Measurements from ENCODE around the gene ANAPC5. TPM values are rescaled to one million over a fixed set of nuclear protein-coding genes. Genes with fewer than 3 reads are reported as not detected.
"Not testable (repeated sequence)": the region's sequence is repeated elsewhere in the genome, so short reads cannot be mapped to it uniquely, and the experiment has no call there.

Gene ANAPC5
- total and polyA plus RNA-seq, 3 experiments from 2014 or later = 133 to 148 (median 133) TPM

GRCh38 chr12:121300083-121300819, 52.0 kb downstream of the ANAPC5 start:
- no peaks in the 10 kb centered on the region for H3K9me3 Mint-ChIP-seq
- POLR2A ChIA-PET = no interaction called here

GRCh38 chr12:121299662-121300061, 52.5 kb downstream of the ANAPC5 start:
- POLR2A ChIA-PET = no interaction called here
- Mint-ChIP-seq H3K27ac (no peak overlapping the region), H3K36me3 (peaks cover 0 to 5% (median 0%) of the 10 kb centered on the region in 3 donors), H3K4me3 (peak overlapping the region in 1 of 7 donors; percentile 66), H3K9me3 (no peaks in the 10 kb centered on the region), H3K27me3 (no peaks in the 10 kb centered on the region), H3K4me1 (peaks cover 13 to 15% (median 14%) of the 10 kb centered on the region in 3 donors)
- no peak overlapping the region for H3K4me3 ChIP-seq (ENCODE audit: low read length)
- no peak for DNase-seq
- H3K27ac ChIP-seq (ENCODE audit: low read depth, low read length) = no peak overlapping the region
- no peaks in the 10 kb centered on the region for H3K27me3 ChIP-seq (ENCODE audit: insufficient read depth, low read length, poor library complexity, severe bottlenecking)
- peaks cover 14% of the 10 kb centered on the region for H3K4me1 ChIP-seq (ENCODE audit: insufficient read depth, low read length)
- CTCF ChIA-PET = no interaction called here
- no peaks in the 10 kb centered on the region for H3K9me3 ChIP-seq (ENCODE audit: low read length)
- no peaks in the 10 kb centered on the region for H3K36me3 ChIP-seq (ENCODE audit: insufficient read depth, low read length)

More at GRCh38 chr12:121300083-121300819, 52.0 kb downstream of the ANAPC5 start:
- H3K36me3 Mint-ChIP-seq = peaks cover 0 to 5% (median 0%) of the 10 kb centered on the region in 3 donors
- Histone ChIP-seq H3K27ac (ENCODE audit: low read depth, low read length) (no peak overlapping the region), H3K4me1 (ENCODE audit: insufficient read depth, low read length) (peaks cover 11% of the 10 kb centered on the region), H3K27me3 (ENCODE audit: insufficient read depth, low read length, poor library complexity, severe bottlenecking) (no peaks in the 10 kb centered on the region), H3K36me3 (ENCODE audit: insufficient read depth, low read length) (no peaks in the 10 kb centered on the region), H3K4me3 (ENCODE audit: low read length) (no peak overlapping the region), H3K9me3 (ENCODE audit: low read length) (no peaks in the 10 kb centered on the region)
- CTCF ChIA-PET = no interaction called here
- H3K4me1 Mint-ChIP-seq = peaks cover 9 to 12% (median 10%) of the 10 kb centered on the region in 3 donors
- H3K4me3 Mint-ChIP-seq = peak overlapping the region in 1 of 7 donors; percentile 66
- H3K27ac Mint-ChIP-seq = no peak overlapping the region
- DNase-seq = no peak
- H3K27me3 Mint-ChIP-seq = no peaks in the 10 kb centered on the region

GRCh38 chr12:121298411-121298810, 53.8 kb downstream of the ANAPC5 start:
- H3K27me3 ChIP-seq (ENCODE audit: insufficient read depth, low read length, poor library complexity, severe bottlenecking); H3K9me3 ChIP-seq (ENCODE audit: low read length); H3K27me3 Mint-ChIP-seq; H3K36me3 ChIP-seq (ENCODE audit: insufficient read depth, low read length); H3K9me3 Mint-ChIP-seq; H3K27ac ChIP-seq (ENCODE audit: low read depth, low read length); H3K27ac Mint-ChIP-seq; H3K36me3 Mint-ChIP-seq; H3K4me3 ChIP-seq (ENCODE audit: low read length); CTCF ChIA-PET; DNase-seq: not testable (repeated sequence)
- H3K4me1 ChIP-seq (ENCODE audit: insufficient read depth, low read length) = peaks cover 14% of the 10 kb centered on the region
- peak overlapping the region; percentile 83 to 92 (median 88) for H3K4me3 Mint-ChIP-seq
- peaks cover 13 to 22% (median 19%) of the 10 kb centered on the region in 3 donors for H3K4me1 Mint-ChIP-seq
- POLR2A ChIA-PET = interaction anchor here (0.6 to 1.6 kb wide), 2 partner anchors 87 to 88 kb away, joined by 3 to 4 read pairs; no protein-coding TSS in a partner anchor

- H3K9me3 Mint-ChIP-seq = no peaks in the 10 kb centered on the region
- H3K4me1 ChIP-seq (ENCODE audit: insufficient read depth, low read length) = peaks cover 14% of the 10 kb centered on the region
- H3K27ac ChIP-seq (ENCODE audit: low read depth, low read length) = peak overlapping the region; percentile 47
- CTCF ChIA-PET = interaction anchor here (0.5 to 0.6 kb wide), 2 partner anchors 237 to 1071 kb away, joined by 3 read pairs; no protein-coding TSS in a partner anchor
- no peaks in the 10 kb centered on the region for H3K27me3 ChIP-seq (ENCODE audit: insufficient read depth, low read length, poor library complexity, severe bottlenecking)
- H3K27me3 Mint-ChIP-seq = no peaks in the 10 kb centered on the region
- POLR2A ChIA-PET = interaction anchor here (0.6 to 1.6 kb wide), 3 partner anchors 50 to 87 kb away, joined by 3 to 5 read pairs (median 4); no protein-coding TSS in a partner anchor
- H3K4me3 Mint-ChIP-seq = peak overlapping the region; percentile 83 to 92 (median 88)
- DNase-seq = peak in 1 of 5 donors; percentile 11
- peaks cover 0 to 5% (median 0%) of the 10 kb centered on the region in 3 donors for H3K36me3 Mint-ChIP-seq
- peak overlapping the region; percentile 3 to 84 (median 79) for H3K27ac Mint-ChIP-seq
- H3K36me3 ChIP-seq (ENCODE audit: insufficient read depth, low read length) = no peaks in the 10 kb centered on the region
- H3K4me3 ChIP-seq (ENCODE audit: low read length) = peak overlapping the region; percentile 81
- H3K4me1 Mint-ChIP-seq = peaks cover 14 to 26% (median 22%) of the 10 kb centered on the region in 3 donors
- H3K9me3 ChIP-seq (ENCODE audit: low read length) = no peaks in the 10 kb centered on the region
Observed at GRCh38 chr12:121297435-121297991, 54.7 kb downstream of the ANAPC5 start.

- peaks cover 14% of the 10 kb centered on the region for H3K4me1 ChIP-seq (ENCODE audit: insufficient read depth, low read length)
- H3K27me3 ChIP-seq (ENCODE audit: insufficient read depth, low read length, poor library complexity, severe bottlenecking) = no peaks in the 10 kb centered on the region
- no peaks in the 10 kb centered on the region for H3K27me3 Mint-ChIP-seq
- ChIA-PET POLR2A (interaction anchor here (0.6 to 1.6 kb wide), 7 partner anchors 49 to 509 kb away, joined by 3 to 9 read pairs (median 5); no protein-coding TSS in a partner anchor), CTCF (interaction anchor here (0.5 to 0.6 kb wide), 3 partner anchors 236 to 1071 kb away, joined by 3 to 5 read pairs (median 3); no protein-coding TSS in a partner anchor)
- H3K36me3 ChIP-seq (ENCODE audit: insufficient read depth, low read length) = no peaks in the 10 kb centered on the region
- H3K4me3 Mint-ChIP-seq = peak within 1 kb of the TSS; percentile 83 to 92 (median 88)
- peak within 1 kb of the TSS; percentile 81 for H3K4me3 ChIP-seq (ENCODE audit: low read length)
- no peaks in the 10 kb centered on the region for H3K9me3 ChIP-seq (ENCODE audit: low read length)
- peak within 1 kb of the TSS; percentile 10 to 88 (median 79) for H3K27ac Mint-ChIP-seq
- H3K27ac ChIP-seq (ENCODE audit: low read depth, low read length) = peak within 1 kb of the TSS; percentile 64
- H3K4me1 Mint-ChIP-seq = peaks cover 14 to 29% (median 22%) of the 10 kb centered on the region in 3 donors
- peaks cover 0 to 6% (median 0%) of the 10 kb centered on the region in 3 donors for H3K36me3 Mint-ChIP-seq
- peak; percentile 81 to 91 (median 88) for DNase-seq
- no peaks in the 10 kb centered on the region for H3K9me3 Mint-ChIP-seq
Observed at GRCh38 chr12:121296618-121297434, 55.4 kb downstream of the ANAPC5 start, which contains the start of gene CAMKK2. TSS of gene CAMKK2 (minus strand) at chr12:121296709. CDS start at chr12:121274526, 22,183 bp downstream.

- H3K9me3 ChIP-seq (ENCODE audit: low read length) = no peaks in the 10 kb centered on the region
- no peaks in the 10 kb centered on the region for H3K9me3 Mint-ChIP-seq
- H3K36me3 Mint-ChIP-seq = peaks cover 0 to 12% (median 4%) of the 10 kb centered on the region in 3 donors
- H3K36me3 ChIP-seq (ENCODE audit: insufficient read depth, low read length) = no peaks in the 10 kb centered on the region
- H3K27ac Mint-ChIP-seq = peak overlapping the region in 7 of 8 donors; percentile 11 to 88 (median 70)
- ChIA-PET CTCF (interaction anchor here (0.5 kb wide), 1 partner anchor 616 kb away, joined by 5 read pairs; no protein-coding TSS in a partner anchor), POLR2A (interaction anchor here (0.6 to 1.0 kb wide), 4 partner anchors 142 to 509 kb away, joined by 3 to 9 read pairs (median 7); no protein-coding TSS in a partner anchor)
- H3K4me3 ChIP-seq (ENCODE audit: low read length) = peak overlapping the region; percentile 79
- H3K4me1 Mint-ChIP-seq = peaks cover 17 to 29% (median 29%) of the 10 kb centered on the region in 3 donors
- H3K27me3 ChIP-seq (ENCODE audit: insufficient read depth, low read length, poor library complexity, severe bottlenecking) = no peaks in the 10 kb centered on the region
- H3K4me1 ChIP-seq (ENCODE audit: insufficient read depth, low read length) = peaks cover 14% of the 10 kb centered on the region
- peak overlapping the region; percentile 80 to 92 (median 87) for H3K4me3 Mint-ChIP-seq
- peak in 4 of 5 donors; percentile 18 to 60 (median 24) for DNase-seq
- peak overlapping the region; percentile 64 for H3K27ac ChIP-seq (ENCODE audit: low read depth, low read length)
- no peaks in the 10 kb centered on the region for H3K27me3 Mint-ChIP-seq
Observed at GRCh38 chr12:121295746-121296617, 56.2 kb downstream of the ANAPC5 start.

Measured in CD8-positive, alpha-beta memory T cell (primary cell).